Measurements from ENCODE around the gene SLC48A1.

DNA sequence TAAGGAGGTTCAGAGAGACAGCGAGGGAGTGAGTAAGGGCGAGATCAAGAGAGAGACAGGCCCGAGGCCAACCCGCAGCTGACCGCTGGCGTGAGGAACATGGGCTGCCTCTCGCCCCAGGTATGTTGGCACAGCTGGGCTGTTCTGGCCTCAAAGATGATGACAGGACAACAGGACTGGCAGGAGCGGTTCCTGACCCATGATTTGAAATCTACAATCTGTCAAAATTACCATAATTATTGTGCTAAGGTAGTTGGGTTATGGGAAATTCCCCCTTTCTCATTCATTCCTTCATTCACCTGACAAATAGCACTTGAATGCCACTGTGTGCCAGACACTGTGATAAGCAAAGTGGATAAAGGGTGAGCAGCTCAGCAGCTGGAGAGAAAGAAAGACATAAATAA is 42.7 kb upstream of the SLC48A1 start:
- TF ChIP-seq, protein P1, sequence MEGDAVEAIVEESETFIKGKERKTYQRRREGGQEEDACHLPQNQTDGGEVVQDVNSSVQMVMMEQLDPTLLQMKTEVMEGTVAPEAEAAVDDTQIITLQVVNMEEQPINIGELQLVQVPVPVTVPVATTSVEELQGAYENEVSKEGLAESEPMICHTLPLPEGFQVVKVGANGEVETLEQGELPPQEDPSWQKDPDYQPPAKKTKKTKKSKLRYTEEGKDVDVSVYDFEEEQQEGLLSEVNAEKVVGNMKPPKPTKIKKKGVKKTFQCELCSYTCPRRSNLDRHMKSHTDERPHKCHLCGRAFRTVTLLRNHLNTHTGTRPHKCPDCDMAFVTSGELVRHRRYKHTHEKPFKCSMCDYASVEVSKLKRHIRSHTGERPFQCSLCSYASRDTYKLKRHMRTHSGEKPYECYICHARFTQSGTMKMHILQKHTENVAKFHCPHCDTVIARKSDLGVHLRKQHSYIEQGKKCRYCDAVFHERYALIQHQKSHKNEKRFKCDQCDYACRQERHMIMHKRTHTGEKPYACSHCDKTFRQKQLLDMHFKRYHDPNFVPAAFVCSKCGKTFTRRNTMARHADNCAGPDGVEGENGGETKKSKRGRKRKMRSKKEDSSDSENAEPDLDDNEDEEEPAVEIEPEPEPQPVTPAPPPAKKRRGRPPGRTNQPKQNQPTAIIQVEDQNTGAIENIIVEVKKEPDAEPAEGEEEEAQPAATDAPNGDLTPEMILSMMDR (conservative IDR thresholded peaks at IDR 0.05 in 1 of 2, IDR thresholded peaks at IDR 0.05 in 1 of 2; ENCODE audit: low read depth in 1 of 2, low read length in 2 of 2) = no peak
- TF ChIP-seq EZH2 (IDR thresholded peaks at IDR 0.05; ENCODE audit: low read length, missing control alignments) = no peak
